Mesothelial cell of epicardium (in vitro differentiated cells): ENCODE data around the gene ABCC5. TPM values are rescaled to one million over a fixed set of nuclear protein-coding genes. Genes with fewer than 3 reads are reported as not detected.

Experiments used
- DNase-seq, 2 experiments: peaks; one replicate each; pipeline ENCODE4 v3.0.0; 2021; ENCODE audit warnings: low spot score in 2 of 2; ENCODE audit not compliant: unreplicated experiment in 2 of 2
- H3K27ac Mint-ChIP-seq: 2 replicates; pipeline ENCODE4 v1.8.0; 2021; ENCODE audit warnings: mixed read lengths
- H3K27me3 Mint-ChIP-seq: 2 replicates; pipeline ENCODE4 v1.8.0; 2021; ENCODE audit warnings: low read depth, mixed read lengths
- H3K36me3 Mint-ChIP-seq: 2 replicates; pipeline ENCODE4 v1.8.0; 2021; ENCODE audit warnings: mixed read lengths
- H3K4me1 Mint-ChIP-seq: 2 replicates; pipeline ENCODE4 v1.8.0; 2021; ENCODE audit warnings: mixed read lengths
- H3K4me3 Mint-ChIP-seq: 2 replicates; pipeline ENCODE4 v1.8.0; 2021; ENCODE audit warnings: mild to moderate bottlenecking, moderate library complexity, mixed read lengths
- H3K9me3 Mint-ChIP-seq: 2 replicates; pipeline ENCODE4 v1.8.0; 2021; ENCODE audit warnings: mixed read lengths
- total RNA-seq: library from RNA; stranded (reverse); gene quantifications from 3 replicates; pipeline ENCODE4 v1.2.1, GENCODE V29; 2021
- TF ChIP-seq, protein P1 (sequence below): fragments of 200-600 bp; sonication (generic); IDR thresholded peaks from one replicate; pipeline ENCODE4 v1.5.0; 2021; ENCODE audit warnings: antibody characterized with exemption; ENCODE audit not compliant: unreplicated experiment

ABCC5 gene
- total RNA-seq, 1 donor from 2014 or later, result 62.3 TPM

DNA sequence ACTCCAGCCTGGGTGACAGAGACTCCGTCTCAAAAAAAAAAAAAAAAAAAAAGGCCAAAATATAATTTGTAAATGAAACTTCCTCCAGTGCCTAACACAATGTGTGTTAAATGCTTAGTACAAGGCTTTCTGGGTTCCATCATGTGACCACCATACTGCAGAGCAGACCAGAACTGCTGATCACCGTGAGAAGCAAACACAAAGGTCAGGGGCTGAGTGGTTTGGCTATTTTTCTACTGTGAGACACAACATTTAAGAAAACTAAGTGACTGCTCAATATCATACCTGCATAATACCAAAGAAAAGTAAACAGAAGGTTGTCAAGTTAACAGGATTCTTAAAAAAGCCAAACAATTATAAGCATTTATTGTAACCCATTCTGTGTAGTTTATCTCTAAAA, 13.2 kb downstream of the ABCC5 start:
- peaks cover 24% of the 10 kb centered on the region for H3K4me1 Mint-ChIP-seq
- H3K9me3 Mint-ChIP-seq, result no peaks in the 10 kb centered on the region
- peaks cover 2% of the 10 kb centered on the region for H3K36me3 Mint-ChIP-seq
- TF ChIP-seq, protein P1, sequence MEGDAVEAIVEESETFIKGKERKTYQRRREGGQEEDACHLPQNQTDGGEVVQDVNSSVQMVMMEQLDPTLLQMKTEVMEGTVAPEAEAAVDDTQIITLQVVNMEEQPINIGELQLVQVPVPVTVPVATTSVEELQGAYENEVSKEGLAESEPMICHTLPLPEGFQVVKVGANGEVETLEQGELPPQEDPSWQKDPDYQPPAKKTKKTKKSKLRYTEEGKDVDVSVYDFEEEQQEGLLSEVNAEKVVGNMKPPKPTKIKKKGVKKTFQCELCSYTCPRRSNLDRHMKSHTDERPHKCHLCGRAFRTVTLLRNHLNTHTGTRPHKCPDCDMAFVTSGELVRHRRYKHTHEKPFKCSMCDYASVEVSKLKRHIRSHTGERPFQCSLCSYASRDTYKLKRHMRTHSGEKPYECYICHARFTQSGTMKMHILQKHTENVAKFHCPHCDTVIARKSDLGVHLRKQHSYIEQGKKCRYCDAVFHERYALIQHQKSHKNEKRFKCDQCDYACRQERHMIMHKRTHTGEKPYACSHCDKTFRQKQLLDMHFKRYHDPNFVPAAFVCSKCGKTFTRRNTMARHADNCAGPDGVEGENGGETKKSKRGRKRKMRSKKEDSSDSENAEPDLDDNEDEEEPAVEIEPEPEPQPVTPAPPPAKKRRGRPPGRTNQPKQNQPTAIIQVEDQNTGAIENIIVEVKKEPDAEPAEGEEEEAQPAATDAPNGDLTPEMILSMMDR, result no peak
- no peak overlapping the region for H3K4me3 Mint-ChIP-seq
- DNase-seq, result no peak
- no peak overlapping the region for H3K27ac Mint-ChIP-seq
- no peaks in the 10 kb centered on the region for H3K27me3 Mint-ChIP-seq

DNA sequence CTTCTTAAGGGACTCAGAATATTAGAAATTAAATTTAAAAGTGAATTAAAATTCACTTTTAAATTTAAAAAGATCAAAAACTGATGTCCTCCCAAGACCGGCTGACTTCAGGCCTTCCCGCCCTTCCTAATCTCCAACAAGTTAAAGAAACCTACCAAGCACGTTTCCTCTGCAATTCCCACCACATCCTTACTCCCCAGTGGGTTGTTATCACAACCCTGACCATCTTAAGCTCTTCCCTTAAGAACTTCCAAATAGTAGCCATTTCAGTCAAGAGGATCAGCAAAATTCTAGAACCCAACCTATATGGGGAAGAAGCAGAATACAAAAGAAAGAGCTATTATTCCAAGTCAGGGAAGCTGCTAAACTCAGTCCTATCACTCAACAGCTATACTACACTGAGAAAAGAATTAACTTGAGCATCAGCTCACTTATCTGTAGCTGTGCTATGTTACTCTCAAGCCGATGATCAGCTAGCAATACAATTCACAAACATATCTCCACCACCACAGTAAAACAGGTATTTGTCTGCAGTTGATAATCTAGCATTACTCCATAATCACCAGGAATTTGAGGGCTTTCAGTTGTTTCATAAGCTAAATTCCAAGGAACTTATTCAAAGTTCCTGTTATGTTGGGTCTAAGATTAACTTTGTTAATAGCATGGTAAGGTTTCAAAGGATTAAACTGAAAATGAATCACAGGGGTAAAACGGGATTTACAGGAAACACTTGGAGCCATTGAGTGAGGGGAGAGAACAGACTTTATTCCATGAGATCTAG, 14.3 kb downstream of the ABCC5 start:
- H3K9me3 Mint-ChIP-seq, result no peaks in the 10 kb centered on the region
- H3K27me3 Mint-ChIP-seq, result no peaks in the 10 kb centered on the region
- no peak for DNase-seq
- peak overlapping the region; percentile 13 for H3K27ac Mint-ChIP-seq
- peaks cover 26% of the 10 kb centered on the region for H3K4me1 Mint-ChIP-seq
- no peak overlapping the region for H3K4me3 Mint-ChIP-seq
- H3K36me3 Mint-ChIP-seq, result peaks cover 5% of the 10 kb centered on the region
- TF ChIP-seq, protein P1, result no peak

DNA sequence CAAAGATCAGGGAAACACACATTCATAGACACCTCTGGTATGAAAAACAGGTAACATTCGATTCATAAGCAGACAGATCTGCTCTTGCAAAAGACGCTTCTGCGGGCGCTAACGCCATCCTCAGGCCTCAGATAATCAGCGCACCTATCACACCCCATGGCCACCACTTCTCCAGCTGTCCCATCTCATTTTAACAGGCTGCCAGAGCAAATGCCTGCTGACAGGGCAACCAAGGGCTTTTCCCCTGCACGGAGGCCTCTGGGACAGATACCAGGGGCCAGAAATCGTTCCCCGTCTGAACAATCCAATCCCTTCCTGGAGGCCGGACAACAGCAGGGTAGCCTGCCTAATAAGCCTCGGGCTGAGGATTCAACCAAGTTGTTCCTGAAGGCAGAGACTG, 15.2 kb downstream of the ABCC5 start:
- DNase-seq, result no peak
- H3K27ac Mint-ChIP-seq, result no peak overlapping the region
- H3K36me3 Mint-ChIP-seq, result peaks cover 5% of the 10 kb centered on the region
- TF ChIP-seq, protein P1, result no peak
- no peaks in the 10 kb centered on the region for H3K27me3 Mint-ChIP-seq
- H3K4me1 Mint-ChIP-seq, result peaks cover 24% of the 10 kb centered on the region
- H3K9me3 Mint-ChIP-seq, result no peaks in the 10 kb centered on the region
- no peak overlapping the region for H3K4me3 Mint-ChIP-seq

DNA sequence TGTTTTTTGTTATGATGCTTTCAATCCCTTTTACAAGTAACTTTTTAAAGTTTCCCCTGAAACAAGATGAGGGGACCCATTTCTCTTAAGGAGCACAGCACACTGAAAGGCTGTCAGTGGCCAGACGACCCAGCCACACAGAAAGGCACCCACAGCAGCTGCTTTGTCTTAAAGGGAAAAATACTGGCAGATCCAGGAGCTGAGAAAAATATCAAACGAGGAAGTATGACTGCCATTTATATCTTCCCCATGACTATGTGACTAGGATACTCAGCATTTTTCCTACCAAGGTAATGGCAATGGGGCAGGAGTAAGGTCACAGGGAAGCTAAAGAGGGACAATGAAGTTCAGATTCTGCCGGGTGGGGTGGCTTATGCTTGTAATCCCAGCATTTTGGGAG, 15.9 kb downstream of the ABCC5 start:
- DNase-seq, result no peak
- no peaks in the 10 kb centered on the region for H3K9me3 Mint-ChIP-seq
- peak overlapping the region; percentile 74 for H3K27ac Mint-ChIP-seq
- TF ChIP-seq, protein P1, result no peak
- H3K27me3 Mint-ChIP-seq, result no peaks in the 10 kb centered on the region
- H3K4me3 Mint-ChIP-seq, result no peak overlapping the region
- peaks cover 5% of the 10 kb centered on the region for H3K36me3 Mint-ChIP-seq
- H3K4me1 Mint-ChIP-seq, result peaks cover 22% of the 10 kb centered on the region

DNA sequence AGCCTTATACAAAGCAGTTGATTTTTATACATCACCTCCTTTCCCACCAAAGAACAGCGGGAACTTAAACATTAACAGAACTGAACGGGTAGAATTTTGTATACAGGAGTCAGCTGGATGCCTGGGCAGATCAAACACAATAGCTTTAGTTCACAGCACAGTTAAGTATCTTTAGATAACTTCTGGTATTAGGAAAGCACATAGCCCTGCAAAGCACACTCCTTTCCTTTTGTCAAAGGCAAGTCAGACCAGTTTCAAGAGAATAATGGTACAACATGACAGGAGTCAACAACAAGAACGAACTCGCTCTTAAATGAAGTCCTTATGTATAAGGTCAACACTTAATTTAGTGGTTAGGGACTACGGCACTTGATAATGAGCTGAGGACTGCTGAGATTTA, 26.3 kb downstream of the ABCC5 start:
- TF ChIP-seq, protein P1, result no peak
- Mint-ChIP-seq H3K4me1 (peaks cover 13% of the 10 kb centered on the region), H3K36me3 (peaks cover 13% of the 10 kb centered on the region), H3K4me3 (no peak overlapping the region), H3K27ac (peak overlapping the region; percentile 52), H3K27me3 (no peaks in the 10 kb centered on the region), H3K9me3 (no peaks in the 10 kb centered on the region)
- no peak for DNase-seq
